ENCODE data around the gene YKT6.

Gene YKT6

GRCh38 chr7:44263326-44264082 is 62.7 kb downstream of the YKT6 start:
- DNase-seq: no peak

Data from inflammatory macrophage treated with lipopolysaccharide for 1 hour (primary cell).